M059J (cell line): ENCODE results near the gene SLK. TPM values are rescaled to one million over a fixed set of nuclear protein-coding genes. Genes with fewer than 3 reads are reported as not detected.

Experiments
- DNase-seq: peaks from one replicate; pipeline ENCODE4 v3.0.0-alpha.2; 2012; ENCODE audit warnings: low read depth
- total RNA-seq: library from RNA; depleted of rRNA; stranded (reverse); fragments of >200 nt; shearing (Covaris generic); gene quantifications from 2 replicates; pipeline ENCODE4 v1.2.3, GENCODE V29; 2014

The SLK gene
- total RNA-seq, 1 experiment from 2014 or later = 22.1 TPM

DNA sequence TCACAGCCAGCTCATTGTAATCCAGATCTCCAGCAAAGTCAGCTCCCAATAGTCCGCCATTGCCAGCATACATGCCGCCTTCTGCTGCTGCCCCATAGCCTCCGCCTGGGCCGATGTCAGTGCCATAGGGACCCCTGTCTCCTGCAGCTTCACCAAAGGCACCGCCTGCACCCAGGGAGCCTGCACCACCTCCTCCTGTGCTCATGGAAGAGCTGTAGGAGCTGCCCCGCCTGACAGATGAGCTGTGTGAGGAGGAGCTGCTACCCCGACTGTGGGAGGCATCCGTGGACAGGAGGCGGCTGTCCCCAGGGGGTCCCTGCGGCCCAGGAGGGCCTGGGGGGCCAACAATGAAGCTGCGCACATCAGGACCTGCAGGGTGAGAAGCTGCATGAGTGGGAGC lies 67.0 kb downstream of the SLK start:
- no peak for DNase-seq

GRCh38 chr10:104034401-104035193 lies 67.7 kb downstream of the SLK start:
- no peak for DNase-seq

- DNase-seq = no peak
Observed at GRCh38 chr10:104035194-104036068, 68.5 kb downstream of the SLK start.

DNA sequence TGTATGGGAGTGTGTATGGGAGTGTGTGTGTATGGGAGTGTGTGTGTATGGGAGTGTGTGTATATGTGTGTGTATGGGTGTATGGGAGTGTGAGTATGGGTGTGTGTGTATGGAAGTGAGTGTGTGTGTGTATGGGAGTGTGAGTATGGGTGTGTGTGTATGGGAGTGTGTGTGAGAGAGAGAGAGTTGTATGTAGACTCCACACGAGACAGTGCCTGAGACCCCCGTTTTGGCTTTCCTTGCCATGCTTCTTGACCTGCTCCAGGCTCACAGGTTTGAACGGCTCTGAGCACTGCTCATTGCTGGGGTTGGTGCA lies 69.1 kb downstream of the SLK start:
- DNase-seq = no peak

- no peak for DNase-seq
Observed at GRCh38 chr10:104036518-104037260, 69.7 kb downstream of the SLK start.

DNA sequence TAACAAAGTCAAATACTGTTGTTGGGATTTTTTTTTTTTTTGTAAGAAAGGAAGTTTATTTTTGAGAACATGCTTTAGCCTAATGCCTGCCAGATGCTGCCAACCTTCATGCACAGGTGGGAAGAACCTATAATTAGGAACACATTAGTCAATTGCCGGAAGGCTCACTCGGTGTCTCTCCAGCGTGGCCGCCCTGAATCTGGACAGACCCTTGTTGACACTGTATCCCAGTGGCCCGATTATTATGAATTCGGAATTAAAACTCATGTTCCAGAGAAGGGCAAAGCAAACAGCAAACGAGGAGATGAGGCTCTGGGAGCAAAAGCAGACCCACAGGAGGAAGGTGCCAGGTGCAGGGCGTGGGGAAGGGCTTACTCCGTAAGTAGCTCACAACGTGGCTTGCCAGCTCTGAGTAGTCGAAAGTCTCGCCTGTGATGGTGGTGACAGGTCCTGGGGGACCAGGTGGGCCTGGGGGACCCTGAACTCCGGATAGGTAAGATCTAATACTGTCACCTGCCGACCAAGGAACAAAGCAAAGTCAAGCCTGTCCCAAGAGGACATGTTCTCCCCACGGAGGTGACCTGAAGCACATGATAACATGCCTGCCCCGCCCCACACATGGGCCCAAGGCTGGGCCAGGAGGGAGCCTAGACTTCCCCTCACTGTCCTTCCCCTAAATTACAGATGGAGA lies 70.5 kb downstream of the SLK start:
- DNase-seq = no peak

- no peak for DNase-seq
Observed at GRCh38 chr10:104038537-104038936, 71.6 kb downstream of the SLK start.

DNA sequence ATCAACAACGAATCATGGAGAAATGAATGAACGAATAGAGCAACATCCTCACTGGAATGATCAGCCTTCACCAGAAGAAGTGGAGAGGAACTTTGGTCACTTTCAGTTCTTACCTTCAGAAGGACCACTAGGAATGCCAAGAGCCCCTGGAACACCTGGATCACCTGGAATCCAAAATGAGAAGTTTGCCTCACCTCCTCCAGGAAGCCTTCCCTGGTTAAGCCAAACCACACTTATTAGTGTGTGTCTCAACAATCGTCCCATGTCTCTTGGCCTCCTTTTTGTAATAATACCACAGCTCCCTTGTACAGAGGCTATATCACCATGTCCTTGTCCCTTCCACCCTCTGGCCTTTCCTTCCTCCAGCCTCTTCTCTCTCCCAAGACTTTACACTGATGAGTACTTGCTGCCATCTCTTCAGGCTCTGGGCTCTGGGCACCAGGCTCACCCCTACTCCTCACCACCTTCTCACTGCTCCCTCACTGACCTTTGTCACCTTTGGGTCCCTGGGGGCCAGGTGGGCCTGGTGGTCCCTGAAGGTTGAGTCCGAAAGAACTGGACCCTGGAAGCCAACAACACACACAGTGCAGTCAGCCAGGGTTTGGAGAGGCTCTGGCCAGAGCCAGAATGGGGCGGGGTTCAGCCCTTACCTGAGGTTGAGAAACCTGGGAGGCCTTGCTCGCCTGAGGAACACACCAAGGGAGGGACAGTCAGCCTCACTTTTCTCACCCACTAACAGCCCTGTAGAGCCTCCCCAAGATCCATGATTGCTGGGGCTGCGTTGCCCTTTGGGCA lies 72.2 kb downstream of the SLK start:
- DNase-seq = no peak

DNA sequence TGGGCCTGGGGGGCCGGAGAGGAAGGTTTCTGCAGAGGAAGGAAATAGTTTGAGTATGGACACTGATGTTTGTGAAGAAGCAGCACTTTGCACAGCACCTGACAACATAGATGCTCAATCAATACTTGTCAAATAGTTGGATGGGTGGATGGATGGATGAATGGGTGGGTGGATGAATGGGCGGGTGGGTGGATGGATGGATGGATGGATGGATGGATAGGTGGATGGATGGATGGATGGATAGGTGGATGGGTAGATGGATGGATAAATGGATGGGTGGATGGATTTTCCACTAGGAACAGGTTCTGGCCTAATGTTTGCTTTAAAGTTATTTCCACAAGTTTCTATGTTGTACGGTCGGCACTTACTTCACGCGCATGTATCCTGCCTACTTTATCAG lies 73.4 kb downstream of the SLK start:
- DNase-seq = no peak

DNA sequence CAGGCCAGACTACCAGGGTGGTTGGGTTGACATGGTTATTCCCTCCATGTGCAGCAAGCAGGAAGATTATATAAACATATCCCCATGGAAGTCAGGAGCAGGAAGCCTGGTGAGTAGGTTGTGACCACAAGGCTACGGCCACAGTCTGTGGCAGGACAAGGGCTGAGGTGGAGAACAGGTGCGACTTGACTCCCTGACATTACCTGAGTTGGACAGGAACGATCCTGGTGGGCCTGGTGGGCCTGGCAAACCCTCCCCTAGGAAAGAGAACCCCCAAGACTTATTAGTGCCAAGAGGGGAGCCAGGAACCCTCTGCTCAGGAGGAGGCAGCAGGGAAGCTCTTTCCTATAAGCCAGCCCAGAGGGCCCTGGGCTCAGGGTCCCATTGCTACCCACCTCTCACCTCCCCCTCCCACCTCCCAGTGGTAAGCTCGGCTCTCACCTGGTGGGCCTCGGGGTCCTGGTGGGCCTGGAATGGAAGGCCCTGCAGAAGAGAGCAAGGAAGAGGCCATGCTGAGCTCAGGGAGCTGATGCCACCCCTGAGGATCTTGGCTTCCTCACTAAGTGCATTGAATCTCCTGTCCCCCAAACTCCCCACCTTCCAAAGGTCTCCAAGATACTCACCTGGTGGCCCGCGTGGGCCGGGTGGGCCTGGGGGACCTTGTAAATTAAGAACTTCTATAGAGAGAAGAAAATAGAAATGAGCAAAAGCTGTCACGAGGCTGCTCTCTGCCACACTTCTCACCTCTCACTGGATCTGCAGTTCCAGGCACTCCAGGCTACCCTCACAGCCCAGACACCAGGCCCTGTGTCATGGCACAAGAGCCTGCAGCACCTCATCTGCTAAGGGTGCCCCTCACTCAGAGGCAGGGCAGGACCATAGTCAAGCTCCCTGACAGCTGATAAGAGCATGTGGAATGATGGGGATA lies 74.2 kb downstream of the SLK start:
- DNase-seq = no peak

DNA sequence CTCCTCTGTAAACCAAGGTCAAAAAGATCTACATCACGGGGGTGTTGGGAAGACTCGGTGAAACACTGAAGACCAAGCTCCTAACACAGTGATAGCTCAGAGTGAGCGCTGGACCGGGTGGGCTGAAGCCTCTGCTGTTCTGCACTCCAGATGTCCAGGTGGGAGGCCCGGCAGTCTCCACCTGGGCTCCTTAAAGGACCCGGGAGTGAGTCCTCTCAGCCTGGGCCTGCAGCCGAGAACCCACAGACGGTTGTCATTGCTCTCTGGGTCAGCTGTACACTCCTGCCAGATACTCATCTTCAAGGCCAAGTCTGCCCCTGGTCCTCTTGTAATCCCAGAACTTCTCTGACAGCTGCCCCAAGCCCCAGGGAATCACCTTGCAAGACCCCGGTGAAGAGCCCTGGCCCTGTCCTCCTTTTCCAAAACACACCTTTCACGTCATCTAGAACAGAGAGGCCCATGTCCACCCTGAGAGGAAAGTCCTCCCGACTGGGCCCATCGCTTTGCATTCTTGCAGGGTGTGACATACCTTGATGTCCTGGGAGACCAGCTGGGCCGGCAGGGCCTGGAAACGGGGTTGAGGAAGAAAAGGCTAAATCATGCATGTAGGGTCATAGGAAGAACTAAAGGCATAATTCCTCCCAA lies 75.1 kb downstream of the SLK start:
- no peak for DNase-seq

GRCh38 chr10:104043185-104043830 lies 76.4 kb downstream of the SLK start:
- DNase-seq = no peak

- no peak for DNase-seq
Observed at GRCh38 chr10:104043854-104044253, 76.9 kb downstream of the SLK start.

DNA sequence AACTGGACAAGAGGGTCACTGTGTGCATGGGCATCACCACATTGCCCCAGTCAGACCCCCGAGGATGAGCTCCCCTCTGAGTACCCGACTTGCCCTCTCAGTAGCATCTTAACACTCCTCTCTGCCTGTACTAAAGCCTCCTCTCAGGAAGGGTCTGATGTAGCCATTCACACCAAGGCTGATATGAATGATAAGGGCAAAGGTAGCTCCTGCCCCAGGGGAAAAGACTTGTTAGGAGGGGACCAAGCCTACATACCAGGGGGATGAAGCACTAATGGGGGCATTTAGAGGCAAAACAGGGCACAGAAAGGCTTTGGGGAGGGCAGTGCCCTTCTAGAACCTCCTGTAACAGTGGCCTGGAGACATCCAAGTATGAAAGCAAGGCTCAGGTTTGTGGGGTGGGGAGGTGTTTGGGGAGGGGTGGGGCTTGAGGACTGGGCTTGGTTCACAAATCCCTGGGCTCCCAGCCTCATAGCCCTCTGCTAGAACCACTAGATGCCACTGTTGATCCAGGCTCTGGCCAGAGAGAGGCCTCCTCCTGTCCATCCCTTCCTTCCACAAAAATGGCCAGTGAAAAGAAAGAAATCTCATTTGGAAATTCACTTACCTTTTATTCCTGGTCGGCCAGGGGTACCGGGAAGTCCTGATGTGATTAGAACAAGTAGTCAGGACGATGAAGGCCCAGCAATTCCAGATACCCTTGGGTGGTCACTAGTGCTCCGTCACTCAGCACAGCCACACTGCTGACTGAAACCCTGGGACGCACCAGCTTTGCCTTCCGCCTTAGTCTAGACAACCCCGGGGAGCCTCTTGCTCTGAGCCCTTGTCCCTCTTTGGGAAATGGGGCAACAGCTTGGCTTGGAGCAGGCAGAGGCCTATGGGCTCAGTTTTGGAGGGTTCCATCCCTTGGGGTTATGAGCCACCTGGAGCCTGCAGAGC lies 78.5 kb downstream of the SLK start:
- peak; percentile 74 for DNase-seq

GRCh38 chr10:104046651-104047050 lies 79.7 kb downstream of the SLK start:
- DNase-seq = no peak

DNA sequence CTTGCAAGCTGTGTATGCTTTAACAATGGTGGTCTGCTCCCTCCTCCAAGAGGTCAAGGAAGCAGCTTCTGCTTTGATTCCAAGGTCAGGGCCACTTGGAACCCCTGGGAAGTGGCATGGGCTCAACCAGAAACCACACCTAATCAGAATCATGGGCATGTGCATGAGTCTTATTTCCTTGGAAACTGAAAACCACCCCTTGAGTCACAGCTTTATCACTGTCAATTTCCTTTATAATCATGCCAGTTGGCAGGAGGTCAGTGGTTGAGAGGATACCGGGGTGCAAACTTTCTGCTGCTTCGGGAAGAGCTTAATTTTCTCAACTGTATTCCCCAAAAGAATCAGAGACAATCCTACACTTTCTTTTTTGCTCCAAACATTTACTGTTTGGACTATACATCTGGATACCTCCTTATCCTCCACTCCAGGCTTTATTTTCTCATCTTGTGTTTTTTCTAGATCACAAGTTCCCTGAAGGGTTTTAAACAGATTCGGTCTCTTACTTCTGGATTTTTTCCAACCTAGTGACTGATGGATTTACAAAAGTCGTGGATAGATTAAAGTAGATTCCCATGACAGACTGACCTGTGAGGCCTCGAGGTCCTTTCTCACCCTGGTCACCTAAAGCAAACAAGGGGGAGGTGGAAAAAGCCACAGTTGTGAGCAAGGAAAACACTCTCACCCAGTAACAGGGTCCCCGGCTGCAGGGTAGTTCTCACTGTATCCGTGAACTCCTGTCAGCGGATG lies 82.7 kb downstream of the SLK start:
- peak; percentile 95 for DNase-seq

- DNase-seq = no peak
Observed at GRCh38 chr10:104052431-104052830, 85.5 kb downstream of the SLK start.
